Measurements from ENCODE around the gene HBE1. TPM values are rescaled to one million over a fixed set of nuclear protein-coding genes. Genes with fewer than 3 reads are reported as not detected.
"Not testable (repeated sequence)": the region's sequence is repeated elsewhere in the genome, so short reads cannot be mapped to it uniquely, and the experiment has no call there.

The HBE1 gene
- not detected for total RNA-seq
- long read RNA-seq: 0 reads

DNA sequence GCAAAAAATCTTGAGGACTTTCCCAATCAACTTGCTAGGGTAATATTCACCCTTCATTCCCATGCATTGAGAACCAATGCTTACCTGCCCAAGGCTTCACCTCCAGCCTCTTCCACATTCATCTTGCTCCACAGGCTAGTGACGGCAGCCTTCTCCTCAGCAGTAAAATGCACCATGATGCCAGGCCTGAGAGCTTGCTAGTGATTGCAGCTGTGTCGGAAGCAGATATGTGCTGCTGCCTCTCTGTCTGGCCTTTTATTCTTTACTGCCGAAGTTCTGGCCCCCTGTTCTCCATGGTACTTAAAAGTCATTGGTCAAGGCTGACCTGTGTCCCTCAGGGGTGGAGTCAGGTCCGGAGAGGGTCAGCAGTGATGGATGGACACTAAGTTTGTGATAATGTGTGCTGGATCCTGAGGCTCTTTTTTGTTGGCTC, at the start of gene HBE1:
Gene HBE1, minus strand, starts transcription at position 231 of the 433 bp plus-strand sequence. Its CDS starts 55 bp downstream, at position 176.
- DNase-seq (ENCODE audit: low spot score): no peak

GRCh38 chr11:5317292-5317691, 47.5 kb upstream of the HBE1 start:
- DNase-seq (ENCODE audit: low spot score): no peak

DNA sequence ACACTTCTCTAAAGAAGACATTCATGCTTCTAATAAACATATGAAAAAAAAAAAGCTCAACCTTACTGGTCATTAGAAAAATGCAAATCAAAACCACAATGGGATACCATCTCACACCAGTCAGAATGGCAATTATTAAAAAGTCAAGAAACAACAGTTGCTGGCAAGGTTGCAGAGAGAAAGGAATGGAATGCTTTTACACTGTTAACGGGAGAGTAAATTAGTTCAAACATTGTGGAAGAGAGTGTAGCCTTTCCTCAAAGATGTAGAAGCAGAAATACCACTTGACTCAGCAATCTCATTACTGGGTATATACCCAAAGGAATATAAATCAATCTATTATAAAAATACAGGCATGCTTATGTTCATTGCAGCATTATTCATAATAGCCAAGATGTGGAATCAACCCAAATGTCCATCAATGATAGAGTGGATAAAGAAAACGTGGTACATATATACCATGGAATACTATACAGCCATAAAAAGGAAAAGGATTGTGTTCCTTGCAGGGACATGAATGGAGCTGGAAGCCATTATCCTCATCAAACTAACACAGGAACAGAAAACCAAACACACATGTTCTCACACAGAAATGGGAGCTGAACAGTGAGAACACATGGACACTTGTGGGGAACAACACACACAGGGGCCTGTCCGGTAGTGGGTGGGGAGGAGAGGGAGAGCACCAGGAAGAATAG, 43.7 kb upstream of the HBE1 start:
- DNase-seq (ENCODE audit: low spot score): not testable (repeated sequence)

DNA sequence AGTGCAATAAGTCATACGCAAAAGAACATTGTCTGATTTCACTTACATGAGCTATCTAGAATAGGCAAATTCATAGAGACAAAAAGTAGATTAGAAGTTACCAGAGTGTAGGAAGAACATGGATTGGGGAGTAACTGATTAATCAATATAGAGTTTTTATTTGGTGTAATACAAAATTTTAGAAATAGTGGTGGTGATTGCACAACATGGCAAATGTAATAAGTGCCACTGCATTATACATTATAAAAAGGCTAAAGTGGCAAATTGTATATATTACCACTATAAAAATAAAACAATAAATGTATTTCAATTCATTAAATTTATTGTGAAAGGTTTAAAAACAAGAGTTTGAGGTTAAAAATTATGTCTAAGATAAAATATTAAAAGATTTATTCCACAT, 40.7 kb upstream of the HBE1 start:
- DNase-seq (ENCODE audit: low spot score): no peak

DNA sequence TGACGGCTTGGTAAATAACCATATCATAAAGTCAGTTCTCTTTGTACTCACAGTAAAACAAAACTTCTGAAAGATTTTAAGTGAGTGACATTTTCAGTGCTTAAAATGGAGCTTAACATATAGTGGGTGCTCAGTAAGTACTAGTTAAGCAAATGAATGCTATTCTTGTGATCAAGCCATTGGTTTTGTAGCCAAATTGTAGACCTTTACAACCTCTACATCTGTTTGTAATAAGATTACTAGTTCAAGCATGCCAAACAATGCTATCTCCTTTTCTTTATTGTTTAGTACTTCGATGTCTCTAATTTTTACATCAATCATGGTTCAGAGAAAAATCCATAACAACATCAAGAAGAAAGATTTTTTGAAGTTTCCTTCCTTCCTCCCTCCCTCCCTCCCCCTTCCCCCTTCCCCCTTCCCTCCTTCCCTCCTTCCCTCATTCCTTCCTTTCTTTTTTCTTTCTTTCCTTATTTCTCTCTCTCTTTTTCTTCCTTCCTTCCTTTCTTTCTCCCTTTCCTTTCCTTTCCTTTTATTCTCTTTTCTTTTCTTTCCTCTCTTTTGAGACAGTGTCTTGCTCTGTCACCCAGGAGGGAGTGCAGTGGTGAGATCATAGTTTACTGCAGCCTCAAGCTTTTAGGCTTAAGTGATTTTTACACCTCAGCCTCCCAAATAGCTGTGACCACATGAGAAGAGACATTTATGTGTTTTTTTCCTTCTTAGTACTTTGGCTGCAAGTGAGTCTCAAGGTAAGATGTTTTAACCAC, 37.7 kb upstream of the HBE1 start:
- no peak for DNase-seq (ENCODE audit: low spot score)

DNA sequence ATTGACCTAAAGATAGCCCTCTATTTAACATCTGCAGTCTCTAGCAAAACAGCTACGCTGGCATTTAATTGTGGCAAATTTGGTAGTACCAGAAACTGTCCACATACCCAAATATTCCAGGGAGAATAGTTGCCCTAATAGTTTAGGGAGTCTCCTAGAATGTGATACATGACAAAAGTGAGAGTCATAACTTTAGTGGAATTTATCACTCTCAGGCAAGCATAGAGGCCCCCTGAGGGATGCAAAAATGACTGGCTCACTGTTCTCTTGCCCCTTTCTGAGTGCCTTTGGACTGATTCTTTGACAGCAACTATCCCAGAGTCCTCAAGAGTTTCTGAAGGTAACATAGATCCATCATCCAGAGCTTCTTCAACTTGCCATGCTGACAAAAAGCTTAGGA, 34.3 kb upstream of the HBE1 start:
- no peak for DNase-seq (ENCODE audit: low spot score)

GRCh38 chr11:5303626-5304025, 33.9 kb upstream of the HBE1 start:
- DNase-seq (ENCODE audit: low spot score): no peak

DNA sequence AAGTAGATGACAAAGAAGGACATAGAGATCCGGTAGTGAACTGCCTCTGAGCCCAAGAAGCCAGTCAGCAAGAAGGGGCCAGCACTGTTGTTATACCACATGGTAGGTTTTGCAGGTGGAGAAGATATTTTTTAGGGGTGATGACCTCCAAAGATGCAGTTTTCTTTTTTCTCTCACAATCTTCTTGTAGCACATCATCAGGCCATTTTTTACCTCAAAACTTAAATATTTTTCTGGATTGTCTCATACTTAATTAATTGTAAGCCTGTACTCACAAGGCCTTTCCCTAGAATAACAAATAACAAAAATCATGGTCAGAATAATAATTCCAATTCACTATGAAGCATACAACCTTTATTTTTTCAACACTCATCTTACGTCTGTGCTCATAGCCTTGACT, 32.1 kb upstream of the HBE1 start, which contains the start of gene OR51B4:
Gene OR51B4, minus strand, starts transcription at position 101 of the 400 bp plus-strand sequence. Its CDS starts 0 bp downstream, at position 101.
- no peak for DNase-seq (ENCODE audit: low spot score)

GRCh38 chr11:5300251-5300650, 30.5 kb upstream of the HBE1 start:
- DNase-seq (ENCODE audit: low spot score): no peak

DNA sequence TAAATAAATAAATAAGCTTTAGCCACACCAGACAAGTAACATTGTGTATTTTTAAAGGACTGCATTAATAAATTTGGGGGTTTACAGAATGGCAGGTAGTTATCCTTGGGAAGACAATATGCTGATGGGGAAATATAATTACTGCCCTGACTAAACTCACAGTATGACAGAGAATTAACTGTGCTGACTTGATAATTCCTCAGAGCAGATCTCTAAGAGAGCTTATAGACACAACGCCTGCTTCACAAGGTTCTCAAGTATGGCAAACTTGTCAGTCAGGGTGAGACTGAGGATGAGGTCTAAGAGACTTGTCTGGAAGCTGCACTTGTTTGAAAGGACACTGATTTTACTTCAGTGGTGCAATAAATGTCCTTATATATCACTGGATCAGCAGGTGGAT, 28.7 kb upstream of the HBE1 start:
- DNase-seq (ENCODE audit: low spot score): no peak

DNA sequence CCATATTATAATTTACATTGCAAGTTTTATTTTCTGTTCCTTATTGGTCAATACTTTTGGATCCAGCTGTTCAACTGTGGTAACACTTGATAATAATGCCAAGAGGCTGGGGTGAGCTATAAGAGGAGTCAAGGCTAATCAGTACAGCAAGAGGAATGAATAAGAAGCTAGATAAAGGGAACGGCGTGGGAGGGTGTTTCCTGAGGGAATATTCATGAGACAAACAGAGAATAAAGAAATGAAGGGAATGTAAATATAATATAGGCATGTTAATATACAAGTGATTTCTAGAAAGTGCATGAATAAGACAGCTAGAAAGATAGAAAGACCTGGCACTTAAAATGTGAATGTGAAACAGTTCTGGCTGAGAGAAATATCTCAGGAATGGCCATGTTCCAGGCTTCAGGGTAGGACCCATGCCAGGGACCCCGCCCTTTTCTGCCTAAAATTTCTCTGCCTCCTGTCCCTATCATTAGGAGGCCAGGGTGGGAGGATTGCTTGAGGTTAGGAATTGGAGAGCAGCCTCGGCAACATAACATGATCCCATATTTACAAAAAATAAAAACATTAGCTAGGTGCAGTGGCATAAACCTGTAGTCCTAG, 28.1 kb upstream of the HBE1 start:
- no peak for DNase-seq (ENCODE audit: low spot score)

DNA sequence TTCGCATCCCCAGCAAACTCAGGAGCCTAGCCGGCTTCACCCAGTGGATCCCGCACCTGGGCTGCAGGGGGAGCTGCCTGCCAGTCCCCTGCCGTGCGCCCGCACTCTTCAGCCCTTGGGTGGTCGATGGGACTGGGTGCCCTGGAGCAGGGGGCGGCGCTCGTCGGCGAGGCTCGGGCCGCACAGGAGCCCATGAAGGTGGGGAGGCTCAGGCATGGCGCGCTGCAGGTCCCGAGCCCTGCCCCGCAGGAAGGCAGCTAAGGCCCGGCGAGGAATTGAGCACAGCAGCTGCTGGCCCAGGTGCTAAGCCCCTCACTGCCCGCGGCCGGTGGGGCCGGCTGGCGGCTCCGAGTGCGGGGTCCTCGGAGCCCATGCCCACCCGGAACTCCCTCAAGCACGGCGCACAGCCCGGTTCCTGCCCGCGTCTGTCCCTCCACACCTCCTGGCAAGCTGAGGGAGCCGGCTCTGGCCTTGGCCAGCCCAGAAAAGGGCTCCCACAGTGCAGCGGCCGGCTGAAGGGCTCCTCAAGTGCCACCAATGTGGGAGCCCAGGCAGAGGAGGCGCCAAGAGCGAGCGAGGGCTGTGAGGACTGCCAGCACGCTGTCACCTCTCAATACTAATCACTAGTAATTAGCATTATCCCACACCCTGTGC, 24.7 kb upstream of the HBE1 start:
- DNase-seq (ENCODE audit: low spot score): not testable (repeated sequence)

- DNase-seq (ENCODE audit: low spot score): no peak
Observed at GRCh38 chr11:5293028-5293427, 23.3 kb upstream of the HBE1 start.

DNA sequence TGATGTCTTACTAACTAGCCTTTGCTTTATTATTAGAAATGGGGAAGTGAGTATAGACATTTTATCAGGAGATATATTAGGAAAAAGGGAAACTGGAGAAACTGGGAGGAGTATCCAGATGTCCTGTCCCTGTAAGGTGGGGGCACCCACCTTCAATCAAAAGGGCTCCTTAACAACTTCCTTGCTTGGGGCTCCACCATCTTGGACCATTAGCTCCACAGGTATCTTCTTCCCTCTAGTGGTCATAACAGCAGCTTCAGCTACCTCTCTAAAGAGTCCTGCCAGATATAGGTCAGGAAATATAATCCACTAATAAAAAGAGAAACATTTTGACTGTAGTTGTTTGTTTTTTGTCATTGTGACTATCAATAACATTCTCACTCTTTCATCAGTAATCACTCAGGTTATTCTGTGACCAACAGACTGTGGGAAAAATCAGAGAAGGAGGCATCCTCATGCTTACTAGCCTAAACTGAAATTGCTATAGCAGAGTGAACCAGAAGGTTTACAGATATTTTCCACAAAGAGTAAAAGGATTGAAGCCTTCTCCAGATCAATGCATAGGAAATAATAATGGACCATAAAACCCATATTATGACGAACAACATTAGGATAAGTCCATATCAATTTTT, 21.6 kb upstream of the HBE1 start:
- DNase-seq (ENCODE audit: low spot score): no peak

GRCh38 chr11:5290106-5290505, 20.4 kb upstream of the HBE1 start:
- no peak for DNase-seq (ENCODE audit: low spot score)

DNA sequence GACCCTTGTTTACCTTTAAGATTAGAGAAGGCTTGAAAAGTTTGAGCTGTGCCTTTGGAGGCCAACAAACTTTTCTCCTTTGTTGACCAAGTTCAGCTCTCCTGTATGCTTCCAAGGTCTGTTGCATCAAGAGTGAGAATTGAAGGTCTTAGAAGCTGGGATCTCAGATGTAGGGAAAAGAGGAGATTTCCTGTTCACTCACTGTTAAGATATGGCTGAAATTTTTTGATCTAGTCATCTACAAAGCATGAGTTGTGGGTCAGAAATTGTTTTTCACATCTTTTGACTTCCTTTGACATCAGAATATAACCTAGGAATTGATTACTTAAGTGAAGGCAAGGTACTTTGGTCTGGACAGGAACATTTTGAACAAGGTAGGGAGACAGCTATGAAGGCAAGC, 20.0 kb upstream of the HBE1 start:
- no peak for DNase-seq (ENCODE audit: low spot score)

DNA sequence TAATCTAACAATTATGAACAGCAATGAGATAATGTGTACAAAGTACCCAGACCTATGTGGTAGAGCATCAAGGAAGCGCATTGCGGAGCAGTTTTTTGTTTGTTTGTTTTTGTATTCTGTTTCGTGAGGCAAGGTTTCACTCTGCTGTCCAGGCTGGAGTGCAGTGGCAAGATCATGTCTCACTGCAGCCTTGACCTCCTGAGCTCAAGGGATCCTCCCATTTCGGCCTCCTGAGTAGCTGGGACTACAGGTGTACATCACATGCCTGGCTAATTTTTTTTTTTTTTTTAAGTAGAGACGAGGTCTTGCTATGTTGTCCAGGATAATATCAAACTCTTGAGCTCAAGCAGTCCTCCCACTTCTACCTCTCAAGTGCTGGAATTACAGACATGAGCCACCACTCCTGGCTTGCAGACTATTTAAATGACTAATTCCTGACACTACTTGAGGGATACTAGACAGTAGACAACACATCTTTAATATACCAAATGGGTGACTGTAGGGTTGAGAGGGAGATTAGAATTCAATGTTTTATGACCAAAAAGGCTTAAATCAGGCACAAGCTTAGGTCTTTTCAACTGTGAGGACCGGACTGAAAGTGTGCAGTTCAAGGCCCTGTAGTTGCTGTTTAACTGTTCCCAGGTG, 19.3 kb upstream of the HBE1 start:
- no peak for DNase-seq (ENCODE audit: low spot score)

- DNase-seq (ENCODE audit: low spot score): no peak
Observed at GRCh38 chr11:5288108-5288905, 18.6 kb upstream of the HBE1 start.

- DNase-seq (ENCODE audit: low spot score): no peak
Observed at GRCh38 chr11:5286901-5287300, 17.2 kb upstream of the HBE1 start.

- DNase-seq (ENCODE audit: low spot score): no peak
Observed at GRCh38 chr11:5286351-5286750, 16.6 kb upstream of the HBE1 start.
